ENCODE data around the gene MBTPS1.

Gene MBTPS1

DNA sequence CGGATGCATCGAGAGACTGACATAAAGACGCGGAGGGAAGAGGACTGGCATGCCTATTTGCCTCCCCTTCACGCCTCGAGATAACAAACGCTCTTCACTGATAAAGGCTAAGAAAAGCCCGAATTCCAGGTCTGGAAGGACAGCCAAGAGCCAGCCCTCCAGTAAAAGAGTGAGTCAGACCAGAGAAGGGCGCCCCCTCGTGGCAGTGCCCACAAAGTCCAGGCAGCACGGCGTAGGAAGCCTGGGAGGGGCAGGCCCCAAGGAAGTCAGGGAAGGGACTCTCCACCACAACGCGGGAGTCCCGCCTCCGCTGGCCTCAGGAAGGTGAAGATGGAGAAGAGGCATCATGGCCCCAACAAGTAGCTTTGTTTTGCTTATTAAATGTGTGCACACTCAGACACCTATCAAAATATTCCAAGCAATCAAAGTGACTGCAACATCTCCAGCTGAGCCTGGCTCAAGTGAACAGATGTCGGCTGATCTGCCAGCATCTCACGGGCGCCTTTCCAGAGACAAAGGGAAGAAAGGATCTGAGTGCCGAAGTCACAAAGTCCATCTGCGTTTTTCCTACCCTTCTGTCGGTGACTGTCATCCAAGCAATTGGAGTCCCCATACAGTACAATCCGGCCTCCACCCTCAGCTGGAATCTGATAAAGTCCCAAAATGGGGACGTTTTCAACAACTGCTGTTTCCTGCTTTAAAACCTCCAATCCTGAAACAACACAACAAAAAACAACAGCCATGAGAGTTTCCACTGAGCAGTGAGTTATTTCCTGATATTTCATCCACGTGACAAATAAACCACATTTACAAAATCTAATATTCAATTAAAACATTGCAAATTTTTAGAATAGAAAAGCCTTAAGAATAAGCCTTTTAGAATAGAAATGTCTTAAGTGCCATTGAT is 53.8 kb downstream of the MBTPS1 start:
- Histone ChIP-seq H3K4me1 (ENCODE audit: control insufficient read depth, insufficient read depth, low read length) (no peaks in the 10 kb centered on the region), H3K9ac (ENCODE audit: low read length) (no peak overlapping the region), H3K36me3 (ENCODE audit: control insufficient read depth, insufficient read depth, low read length) (peaks cover 11% of the 10 kb centered on the region), H3K27me3 (ENCODE audit: control insufficient read depth, insufficient read depth, low read length) (no peaks in the 10 kb centered on the region), H3K9me3 (ENCODE audit: control insufficient read depth, low read length) (no peaks in the 10 kb centered on the region), H3K4me3 (ENCODE audit: low read length) (no peak overlapping the region)

DNA sequence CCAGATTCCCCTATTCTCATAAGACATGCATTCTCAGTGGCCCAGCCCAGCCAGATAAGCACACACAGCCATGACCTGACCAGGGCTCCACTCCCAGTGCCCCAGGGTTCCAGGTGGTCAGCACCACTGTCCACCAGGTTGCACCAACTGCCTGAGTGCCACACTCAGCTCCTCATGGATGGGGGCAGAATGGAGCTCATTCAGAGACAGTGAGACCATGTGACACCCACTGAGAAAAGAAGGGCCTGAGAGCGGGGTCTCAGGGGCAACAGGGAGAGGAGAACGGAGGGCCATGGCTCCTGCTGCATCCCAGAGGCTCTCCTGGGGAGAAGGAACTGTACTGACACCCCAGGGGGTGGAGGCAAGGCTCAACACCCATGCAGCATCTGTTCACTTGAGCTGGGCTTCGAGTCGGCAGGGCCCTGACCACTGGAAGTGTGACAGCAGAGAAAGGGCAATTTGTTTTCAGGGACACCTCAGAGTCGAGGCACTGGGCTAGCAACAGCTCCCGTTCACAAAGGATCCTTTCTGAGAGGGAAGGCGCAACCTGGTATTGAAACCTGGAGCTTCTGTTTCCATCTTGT is 55.4 kb downstream of the MBTPS1 start:
- peaks cover 9% of the 10 kb centered on the region for H3K36me3 ChIP-seq (ENCODE audit: control insufficient read depth, insufficient read depth, low read length)

DNA sequence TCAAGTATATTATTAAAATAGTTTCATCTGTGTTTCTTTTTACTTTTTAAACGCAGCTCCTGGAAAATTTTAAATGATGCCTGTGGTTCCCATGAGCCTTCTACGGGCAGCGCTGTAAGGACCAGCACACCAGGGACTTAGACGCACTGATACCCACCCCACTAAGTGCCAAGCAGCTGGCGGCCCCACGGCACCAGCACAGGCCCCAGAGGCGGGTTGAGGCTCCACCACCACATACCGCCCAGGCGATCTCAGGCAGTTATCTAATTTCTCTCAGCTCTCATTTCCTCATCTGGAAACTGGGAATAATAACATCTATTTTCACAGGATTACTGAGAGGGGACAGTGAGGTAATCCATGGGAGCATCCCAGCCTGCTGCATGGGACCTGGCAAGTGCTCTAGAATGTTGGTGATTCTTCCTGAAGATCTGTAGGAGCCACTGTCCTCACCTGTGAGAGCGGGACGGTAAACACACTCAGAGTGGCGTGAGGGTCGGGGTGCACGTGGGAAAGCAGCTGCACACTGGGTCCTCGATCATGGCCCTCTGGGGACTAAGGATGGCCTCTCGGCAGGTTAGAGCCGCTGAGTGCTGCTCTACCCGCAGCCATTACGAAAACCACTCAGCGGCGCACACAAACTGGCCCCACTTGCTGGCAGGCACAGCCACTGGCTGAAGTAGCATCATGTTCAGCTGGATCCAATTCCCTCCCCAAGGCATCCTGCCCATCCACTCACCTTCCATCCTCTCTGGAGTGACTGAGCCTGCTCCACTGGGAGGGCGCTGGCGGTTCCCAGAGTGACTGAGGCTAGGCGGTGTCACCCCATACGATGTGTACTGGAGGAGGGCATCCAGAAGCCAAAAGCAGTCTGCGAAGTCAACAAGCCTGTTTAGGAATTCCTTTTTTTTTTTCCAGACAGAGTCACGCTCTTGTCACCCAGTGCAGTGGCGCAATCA is 56.5 kb downstream of the MBTPS1 start:
- Histone ChIP-seq H3K9ac (ENCODE audit: low read length) (no peak overlapping the region), H3K9me3 (ENCODE audit: control insufficient read depth, low read length) (no peaks in the 10 kb centered on the region), H3K27me3 (ENCODE audit: control insufficient read depth, insufficient read depth, low read length) (no peaks in the 10 kb centered on the region), H3K4me1 (ENCODE audit: control insufficient read depth, insufficient read depth, low read length) (no peaks in the 10 kb centered on the region), H3K36me3 (ENCODE audit: control insufficient read depth, insufficient read depth, low read length) (peaks cover 9% of the 10 kb centered on the region), H3K4me3 (ENCODE audit: low read length) (no peak overlapping the region)

More for the DNA sequence above, 55.4 kb downstream of the MBTPS1 start:
- H3K9ac ChIP-seq (ENCODE audit: low read length), result no peak overlapping the region
- H3K4me1 ChIP-seq (ENCODE audit: control insufficient read depth, insufficient read depth, low read length), result no peaks in the 10 kb centered on the region
- no peak overlapping the region for H3K4me3 ChIP-seq (ENCODE audit: low read length)
- no peaks in the 10 kb centered on the region for H3K27me3 ChIP-seq (ENCODE audit: control insufficient read depth, insufficient read depth, low read length)
- no peaks in the 10 kb centered on the region for H3K9me3 ChIP-seq (ENCODE audit: control insufficient read depth, low read length)

DNA sequence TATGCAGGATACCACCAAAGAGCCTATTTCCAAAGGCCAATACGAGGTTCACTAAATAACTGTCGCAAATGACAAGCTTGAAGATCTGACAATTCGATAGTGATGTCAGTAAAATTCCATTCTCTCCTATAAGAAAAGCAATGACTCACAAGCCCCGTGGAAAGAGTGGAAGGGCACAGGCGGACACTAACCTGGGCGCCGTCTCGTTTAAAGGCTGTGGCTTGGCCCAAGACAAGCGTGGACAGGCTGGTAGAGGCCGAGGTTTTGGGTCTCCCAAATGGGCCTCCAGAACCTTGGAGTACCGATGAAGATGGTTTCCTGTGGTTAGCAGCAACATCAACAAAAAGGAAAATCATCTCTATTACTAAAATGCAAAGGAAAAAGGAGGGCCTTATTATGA is 57.6 kb downstream of the MBTPS1 start:
- no peak overlapping the region for H3K4me3 ChIP-seq (ENCODE audit: low read length)
- H3K9me3 ChIP-seq (ENCODE audit: control insufficient read depth, low read length), result no peaks in the 10 kb centered on the region
- H3K4me1 ChIP-seq (ENCODE audit: control insufficient read depth, insufficient read depth, low read length), result no peaks in the 10 kb centered on the region
- H3K27me3 ChIP-seq (ENCODE audit: control insufficient read depth, insufficient read depth, low read length), result no peaks in the 10 kb centered on the region
- peaks cover 11% of the 10 kb centered on the region for H3K36me3 ChIP-seq (ENCODE audit: control insufficient read depth, insufficient read depth, low read length)
- H3K9ac ChIP-seq (ENCODE audit: low read length), result no peak overlapping the region

DNA sequence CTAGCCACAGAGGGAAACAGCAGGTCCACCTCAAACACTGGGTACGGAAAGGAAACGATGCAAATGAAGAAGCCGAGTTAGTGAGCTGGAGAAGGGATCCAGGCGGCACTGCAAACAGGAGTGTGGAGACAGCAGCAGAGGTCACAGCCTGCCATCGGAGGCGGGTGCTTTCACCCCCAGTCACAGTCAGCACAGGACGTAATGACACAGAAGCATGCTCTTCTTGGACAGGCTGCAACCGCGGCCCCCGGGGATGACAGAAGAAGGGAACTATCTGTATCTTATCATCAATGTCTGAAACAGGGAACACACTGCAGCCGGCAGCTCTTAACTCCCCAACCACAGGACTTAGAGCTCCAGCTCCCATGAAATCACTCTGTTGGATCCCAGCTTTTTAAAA is 58.1 kb downstream of the MBTPS1 start:
- H3K9ac ChIP-seq (ENCODE audit: low read length), result no peak overlapping the region
- peaks cover 11% of the 10 kb centered on the region for H3K36me3 ChIP-seq (ENCODE audit: control insufficient read depth, insufficient read depth, low read length)
- H3K27me3 ChIP-seq (ENCODE audit: control insufficient read depth, insufficient read depth, low read length), result no peaks in the 10 kb centered on the region
- no peaks in the 10 kb centered on the region for H3K4me1 ChIP-seq (ENCODE audit: control insufficient read depth, insufficient read depth, low read length)
- no peak overlapping the region for H3K4me3 ChIP-seq (ENCODE audit: low read length)
- no peaks in the 10 kb centered on the region for H3K9me3 ChIP-seq (ENCODE audit: control insufficient read depth, low read length)

DNA sequence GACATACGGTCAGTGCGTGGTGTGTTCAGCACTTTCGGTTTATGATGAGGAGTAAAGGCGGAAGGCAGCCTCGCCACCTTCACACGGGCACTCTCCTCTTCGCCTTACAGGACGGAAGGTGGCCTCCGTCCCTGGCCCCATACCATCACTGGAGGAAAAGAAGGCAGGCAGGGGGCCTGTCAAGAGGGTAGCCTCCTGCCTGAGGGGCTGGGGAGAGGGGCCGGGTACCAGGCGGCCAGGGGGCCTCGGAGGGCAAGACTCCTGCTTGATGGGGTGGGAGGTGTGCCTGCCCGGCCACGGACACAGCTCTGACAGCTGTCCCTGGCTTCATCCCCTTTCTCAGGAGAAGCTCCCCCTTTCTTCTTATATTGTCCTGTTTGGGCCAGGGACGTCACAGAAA is 58.5 kb downstream of the MBTPS1 start:
- no peak overlapping the region for H3K4me3 ChIP-seq (ENCODE audit: low read length)
- no peaks in the 10 kb centered on the region for H3K9me3 ChIP-seq (ENCODE audit: control insufficient read depth, low read length)
- H3K36me3 ChIP-seq (ENCODE audit: control insufficient read depth, insufficient read depth, low read length), result peaks cover 11% of the 10 kb centered on the region
- no peaks in the 10 kb centered on the region for H3K27me3 ChIP-seq (ENCODE audit: control insufficient read depth, insufficient read depth, low read length)
- H3K9ac ChIP-seq (ENCODE audit: low read length), result no peak overlapping the region
- no peaks in the 10 kb centered on the region for H3K4me1 ChIP-seq (ENCODE audit: control insufficient read depth, insufficient read depth, low read length)

DNA sequence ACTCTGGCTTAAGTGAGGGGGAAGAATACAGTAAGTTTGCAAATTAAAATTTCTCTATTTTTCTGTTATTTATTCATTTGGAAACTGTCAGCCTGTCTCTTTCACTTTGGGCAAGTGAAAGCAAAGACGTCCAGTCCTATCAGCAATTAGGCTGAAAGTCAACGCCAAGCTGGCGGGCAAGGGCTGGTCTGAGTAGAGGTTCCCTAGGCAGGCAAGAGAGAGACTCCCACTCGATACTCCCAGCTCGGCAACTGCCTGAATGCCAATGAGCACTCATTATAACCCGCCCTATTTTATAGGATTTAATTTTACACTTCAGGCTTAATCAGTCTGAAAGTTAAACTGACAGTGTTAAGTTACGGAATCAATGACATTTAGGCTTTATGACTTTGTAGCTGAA is 59.8 kb downstream of the MBTPS1 start:
- Histone ChIP-seq H3K27me3 (ENCODE audit: control insufficient read depth, insufficient read depth, low read length) (no peaks in the 10 kb centered on the region), H3K36me3 (ENCODE audit: control insufficient read depth, insufficient read depth, low read length) (peaks cover 11% of the 10 kb centered on the region), H3K9me3 (ENCODE audit: control insufficient read depth, low read length) (no peaks in the 10 kb centered on the region), H3K4me1 (ENCODE audit: control insufficient read depth, insufficient read depth, low read length) (no peaks in the 10 kb centered on the region), H3K4me3 (ENCODE audit: low read length) (no peak overlapping the region), H3K9ac (ENCODE audit: low read length) (no peak overlapping the region)

DNA sequence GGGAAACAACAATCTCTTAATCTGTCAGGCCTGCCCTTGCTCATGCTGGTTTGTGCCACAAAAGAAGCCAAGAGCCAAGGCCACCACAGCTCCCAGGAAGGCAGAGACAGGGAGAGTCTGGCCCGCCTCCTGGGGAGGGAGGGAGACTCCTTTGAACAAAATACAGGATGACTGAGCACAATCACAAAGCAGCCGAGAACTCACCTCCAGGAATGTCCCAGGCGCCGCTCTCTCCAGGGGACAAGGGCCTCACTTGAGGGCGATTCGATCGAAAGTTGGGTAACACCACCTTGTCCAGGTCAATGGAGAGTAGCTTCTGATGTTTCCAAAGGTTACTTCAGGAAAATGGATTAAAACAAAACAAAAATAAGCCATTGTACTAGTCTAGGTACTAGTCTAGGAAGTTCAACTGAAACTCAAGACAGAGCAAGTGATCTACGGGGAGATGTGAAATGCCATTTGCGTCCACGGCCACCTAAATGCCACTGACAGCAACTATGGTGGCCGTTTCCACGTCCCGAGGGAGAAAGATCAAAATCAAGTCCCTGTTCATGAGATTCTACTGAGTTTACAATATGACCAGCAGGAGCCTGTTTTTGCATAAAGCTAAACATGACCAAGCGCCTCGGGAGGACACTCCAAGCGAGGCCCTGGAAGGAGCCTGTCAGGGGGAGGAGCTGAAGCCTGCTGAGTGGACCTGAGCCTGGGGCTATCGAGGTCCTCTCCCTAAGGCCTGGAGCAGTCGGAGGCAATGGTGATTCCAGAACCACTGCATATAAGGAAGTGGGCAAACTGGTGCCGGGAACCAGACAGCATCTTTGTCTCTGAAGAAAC is 60.7 kb downstream of the MBTPS1 start:
- H3K9me3 ChIP-seq (ENCODE audit: control insufficient read depth, low read length), result no peaks in the 10 kb centered on the region
- peaks cover 11% of the 10 kb centered on the region for H3K36me3 ChIP-seq (ENCODE audit: control insufficient read depth, insufficient read depth, low read length)
- no peak overlapping the region for H3K9ac ChIP-seq (ENCODE audit: low read length)

DNA sequence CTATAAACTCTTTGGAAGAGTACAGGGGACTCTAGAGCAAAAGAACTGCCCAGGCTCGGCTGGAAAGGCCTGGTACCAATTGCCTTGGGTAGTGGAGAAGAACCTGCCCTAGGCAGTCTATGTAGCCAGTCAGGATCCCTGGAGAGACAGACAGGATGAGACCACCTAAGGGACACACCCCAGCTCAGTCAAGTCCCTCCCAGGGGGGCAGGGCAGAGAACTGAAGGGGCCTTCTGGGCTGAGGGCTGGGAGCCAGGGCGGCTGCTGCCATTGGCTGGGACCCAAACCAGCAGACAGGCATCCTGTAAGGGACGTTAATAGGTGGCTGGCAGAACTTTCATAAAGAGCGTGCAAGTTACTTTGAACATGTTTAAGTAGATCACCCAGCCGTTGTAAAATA is 61.4 kb downstream of the MBTPS1 start:
- Histone ChIP-seq H3K9me3 (ENCODE audit: control insufficient read depth, low read length) (no peaks in the 10 kb centered on the region), H3K4me1 (ENCODE audit: control insufficient read depth, insufficient read depth, low read length) (no peaks in the 10 kb centered on the region), H3K4me3 (ENCODE audit: low read length) (no peak overlapping the region), H3K9ac (ENCODE audit: low read length) (no peak overlapping the region), H3K27me3 (ENCODE audit: control insufficient read depth, insufficient read depth, low read length) (no peaks in the 10 kb centered on the region), H3K36me3 (ENCODE audit: control insufficient read depth, insufficient read depth, low read length) (peaks cover 11% of the 10 kb centered on the region)

More for the DNA sequence above, 60.7 kb downstream of the MBTPS1 start:
- H3K27me3 ChIP-seq (ENCODE audit: control insufficient read depth, insufficient read depth, low read length), result no peaks in the 10 kb centered on the region
- no peaks in the 10 kb centered on the region for H3K4me1 ChIP-seq (ENCODE audit: control insufficient read depth, insufficient read depth, low read length)
- H3K4me3 ChIP-seq (ENCODE audit: low read length), result no peak overlapping the region

DNA sequence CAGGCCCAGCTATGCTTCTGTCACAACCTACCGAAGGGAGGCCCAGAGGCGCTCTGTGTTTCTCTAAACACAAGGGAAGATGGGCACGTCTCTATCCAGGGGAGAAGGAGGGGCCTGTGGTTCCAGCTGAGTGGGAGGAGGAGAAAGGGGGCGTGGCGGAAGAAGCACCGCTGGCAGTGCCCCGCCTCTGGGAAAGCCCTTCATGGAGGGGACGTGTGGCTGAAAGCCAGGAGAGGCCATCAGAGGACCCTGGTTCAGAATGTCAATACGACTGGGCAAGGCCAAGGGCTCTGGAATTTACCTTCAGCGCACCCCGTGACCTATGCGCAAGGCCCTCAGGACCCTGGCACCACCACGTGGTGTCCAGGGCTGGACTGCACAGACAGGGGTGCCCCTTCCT is 61.8 kb downstream of the MBTPS1 start:
- H3K36me3 ChIP-seq (ENCODE audit: control insufficient read depth, insufficient read depth, low read length), result peaks cover 11% of the 10 kb centered on the region
- no peaks in the 10 kb centered on the region for H3K4me1 ChIP-seq (ENCODE audit: control insufficient read depth, insufficient read depth, low read length)

DNA sequence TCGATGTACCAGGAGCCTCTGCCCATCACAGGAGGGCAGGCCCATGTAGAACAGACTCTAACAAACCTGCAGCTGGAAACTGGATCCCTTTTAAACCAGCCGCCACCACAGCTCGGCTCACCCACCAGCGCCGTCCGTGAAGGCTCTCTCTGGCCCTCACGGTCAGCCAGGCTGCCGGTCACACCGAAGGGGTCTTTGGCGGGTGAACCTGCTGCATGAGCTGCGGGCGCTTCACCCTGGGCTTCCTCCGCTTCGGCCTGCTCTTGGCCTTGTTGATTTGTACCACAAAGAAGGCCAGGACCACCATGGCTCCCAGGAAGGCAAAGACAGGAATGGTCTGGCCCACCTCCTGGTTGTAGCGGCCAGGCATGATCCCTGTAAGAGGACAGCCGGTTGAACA is 62.5 kb downstream of the MBTPS1 start:
- Histone ChIP-seq H3K4me3 (ENCODE audit: low read length) (no peak overlapping the region), H3K4me1 (ENCODE audit: control insufficient read depth, insufficient read depth, low read length) (no peaks in the 10 kb centered on the region), H3K36me3 (ENCODE audit: control insufficient read depth, insufficient read depth, low read length) (peaks cover 11% of the 10 kb centered on the region)

More for the DNA sequence above, 61.8 kb downstream of the MBTPS1 start:
- no peak overlapping the region for H3K4me3 ChIP-seq (ENCODE audit: low read length)
- no peaks in the 10 kb centered on the region for H3K27me3 ChIP-seq (ENCODE audit: control insufficient read depth, insufficient read depth, low read length)
- no peak overlapping the region for H3K9ac ChIP-seq (ENCODE audit: low read length)
- no peaks in the 10 kb centered on the region for H3K9me3 ChIP-seq (ENCODE audit: control insufficient read depth, low read length)

More for the DNA sequence above, 62.5 kb downstream of the MBTPS1 start:
- no peak overlapping the region for H3K9ac ChIP-seq (ENCODE audit: low read length)
- H3K27me3 ChIP-seq (ENCODE audit: control insufficient read depth, insufficient read depth, low read length), result no peaks in the 10 kb centered on the region
- no peaks in the 10 kb centered on the region for H3K9me3 ChIP-seq (ENCODE audit: control insufficient read depth, low read length)

All from mucosa of stomach (tissue), 1 donor.